ENCODE measurements around the gene SPRED2.

GRCh38 chr2:65403529-65403915 is 28.9 kb downstream of the SPRED2 start:
- TF ChIP-seq POLR2AphosphoS5 (IDR thresholded peaks at IDR 0.05): no peak
- TF ChIP-seq CTCF (IDR thresholded peaks at IDR 0.05): no peak
- TF ChIP-seq POLR2A (IDR thresholded peaks at IDR 0.05): no peak

Data from stomach (tissue), 4 donors.